Esophagus (tissue), 2 donors: Measurements from ENCODE around the gene GRK5. TPM values are rescaled to one million over a fixed set of nuclear protein-coding genes. Genes with fewer than 3 reads are reported as not detected.

Experiments used
- H3K27ac ChIP-seq, 2 donors: one replicate each; pipeline ENCODE4 v1.5.1; 2013; ENCODE audit warnings: low read depth in 2 of 2, mild to moderate bottlenecking in 2 of 2, inconsistent platforms in 1 of 2, low read length in 1 of 2, moderate library complexity in 1 of 2
- H3K27me3 ChIP-seq, 2 donors: one replicate each; pipeline ENCODE4 v1.6.1; 2013; ENCODE audit warnings: low read length in 2 of 2, control low read depth in 1 of 2, mild to moderate bottlenecking in 1 of 2; ENCODE audit not compliant: insufficient read depth in 2 of 2, control insufficient read depth in 1 of 2
- H3K36me3 ChIP-seq, 2 donors: one replicate each; pipeline ENCODE4 v1.6.1; 2013; ENCODE audit warnings: low read length in 1 of 2; ENCODE audit not compliant: control insufficient read depth in 2 of 2, insufficient read depth in 2 of 2
- H3K4me1 ChIP-seq, 2 donors: one replicate each; pipeline ENCODE4 v1.6.1; 2013; ENCODE audit warnings: low read length in 1 of 2; ENCODE audit not compliant: control insufficient read depth in 2 of 2, insufficient read depth in 2 of 2
- H3K4me3 ChIP-seq, 2 donors: one replicate each; pipeline ENCODE4 v1.5.1; 2013; ENCODE audit warnings: low read length in 2 of 2, mild to moderate bottlenecking in 2 of 2, low read depth in 1 of 2, moderate library complexity in 1 of 2
- H3K9me3 ChIP-seq, 2 donors: one replicate each; pipeline ENCODE4 v1.6.1; 2013; ENCODE audit warnings: mild to moderate bottlenecking in 2 of 2, low read depth in 1 of 2, low read length in 1 of 2, moderate library complexity in 1 of 2; ENCODE audit not compliant: control insufficient read depth in 2 of 2, insufficient read depth in 1 of 2
- WGBS, 2 donors: extraction: QIAGEN DNeasy Blood & Tissue Kit; methylation state at CpG; one replicate each; pipeline ENCODE4 v1.1.7; 2013; 5-methylcytosine and 5-hydroxymethylcytosine counted together
- polyA plus RNA-seq, 2 donors: library from polyadenylated mRNA; stranded (reverse); fragments of 200-250 nt; gene quantifications; one replicate each; pipeline ENCODE4 v1.2.3, GENCODE V29; 2013
- donor health status: healthy with polysubstance abuse.
- donor health status: Bipolar disorder and iron deficiency.

Gene GRK5
- polyA plus RNA-seq, 2 donors = 3.1 to 5.2 TPM

DNA sequence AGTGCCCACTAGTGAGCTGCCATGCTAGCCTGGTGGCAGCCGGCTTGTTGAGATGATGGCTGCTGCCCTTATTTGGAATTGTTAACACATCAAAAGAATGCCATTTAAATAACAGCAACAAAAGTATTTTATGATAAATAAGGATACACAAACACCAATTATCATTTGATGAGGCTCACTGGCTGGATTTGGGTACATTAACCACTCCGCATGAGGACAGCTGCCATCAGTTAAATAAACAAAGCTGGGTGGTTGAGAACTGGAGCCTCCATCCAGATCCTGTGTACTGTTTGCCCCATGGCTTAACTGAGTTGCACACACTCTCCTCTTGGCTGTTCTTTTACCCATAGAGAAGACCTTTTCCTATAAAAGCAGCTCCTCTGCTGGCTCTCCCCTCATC is 231.3 kb downstream of the GRK5 start:
- 92 to 93% methylated on average over 2 of the region's 2 CpGs for WGBS, 2 donors
- no peak overlapping the region for H3K27ac ChIP-seq

DNA sequence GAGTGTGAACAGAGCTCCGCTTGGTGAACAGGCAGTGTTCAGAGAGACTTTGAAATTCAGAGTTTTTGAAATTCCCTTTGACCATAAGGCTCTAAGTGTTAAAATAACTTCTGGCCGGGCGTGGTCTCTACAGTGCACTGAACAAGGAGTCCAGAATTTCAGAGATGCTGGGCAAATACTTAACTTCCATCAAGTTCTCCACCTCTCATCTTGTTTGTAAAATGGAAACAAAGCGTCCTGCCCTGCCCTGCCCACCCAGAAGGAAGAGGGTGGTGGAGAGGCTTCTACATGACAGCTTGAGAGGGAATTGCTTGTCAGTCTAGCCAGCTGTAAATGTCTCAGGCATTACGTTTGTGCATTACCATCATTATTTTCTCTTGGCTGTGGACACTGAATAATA is 232.6 kb downstream of the GRK5 start:
- no peaks in the 10 kb centered on the region for H3K4me1 ChIP-seq
- 90 to 91% methylated on average over 5 of the region's 5 CpGs for WGBS, 2 donors
- H3K9me3 ChIP-seq = no peaks in the 10 kb centered on the region
- no peak overlapping the region for H3K4me3 ChIP-seq
- no peak overlapping the region for H3K27ac ChIP-seq
- H3K36me3 ChIP-seq = peaks cover 0 to 13% of the 10 kb centered on the region in 2 donors
- H3K27me3 ChIP-seq = no peaks in the 10 kb centered on the region

More for the DNA sequence above, 231.3 kb downstream of the GRK5 start:
- H3K27me3 ChIP-seq = no peaks in the 10 kb centered on the region
- no peaks in the 10 kb centered on the region for H3K9me3 ChIP-seq
- H3K36me3 ChIP-seq = peaks cover 0 to 9% of the 10 kb centered on the region in 2 donors
- no peak overlapping the region for H3K4me3 ChIP-seq
- no peaks in the 10 kb centered on the region for H3K4me1 ChIP-seq

DNA sequence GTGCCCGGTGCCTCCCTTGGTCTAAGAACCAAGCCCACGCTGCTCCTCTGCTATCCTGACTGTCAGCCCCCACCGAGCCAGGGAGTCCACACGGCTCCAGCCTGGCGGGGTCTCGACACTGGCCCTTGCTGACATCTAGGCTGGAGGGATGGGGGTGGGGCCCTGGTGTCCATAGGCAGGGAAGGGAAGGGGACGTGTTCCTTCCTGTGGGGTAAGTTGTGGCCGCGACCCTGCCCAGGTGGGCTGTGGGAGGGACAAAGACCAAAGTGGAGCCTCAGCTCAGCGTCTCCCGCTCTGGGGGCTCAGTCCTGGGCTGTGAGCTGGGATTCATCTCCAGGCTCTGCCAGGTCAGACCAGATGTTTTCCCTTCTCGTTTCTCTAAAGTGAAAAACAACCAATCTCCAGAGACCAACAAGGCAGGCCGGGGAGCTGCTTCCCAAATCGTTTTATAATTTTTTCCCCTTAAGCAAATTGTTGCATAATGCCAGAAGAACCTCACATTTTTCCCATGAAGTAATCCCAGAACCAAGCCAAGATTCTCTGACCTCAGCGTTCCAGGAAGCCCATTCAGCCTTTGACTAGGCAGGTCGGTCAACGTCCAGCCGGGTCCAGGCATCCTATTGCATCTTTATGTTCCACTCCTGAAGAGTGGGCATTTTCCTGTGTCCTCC is 233.9 kb downstream of the GRK5 start:
- Histone ChIP-seq H3K27ac (peak overlapping the region; percentile 52 to 60), H3K36me3 (peaks cover 0 to 11% of the 10 kb centered on the region in 2 donors), H3K4me1 (peaks cover 0 to 7% of the 10 kb centered on the region in 2 donors), H3K27me3 (no peaks in the 10 kb centered on the region), H3K9me3 (no peaks in the 10 kb centered on the region), H3K4me3 (no peak overlapping the region)
- 49 to 64% methylated on average over 18 of the region's 18 CpGs for WGBS, 2 donors

DNA sequence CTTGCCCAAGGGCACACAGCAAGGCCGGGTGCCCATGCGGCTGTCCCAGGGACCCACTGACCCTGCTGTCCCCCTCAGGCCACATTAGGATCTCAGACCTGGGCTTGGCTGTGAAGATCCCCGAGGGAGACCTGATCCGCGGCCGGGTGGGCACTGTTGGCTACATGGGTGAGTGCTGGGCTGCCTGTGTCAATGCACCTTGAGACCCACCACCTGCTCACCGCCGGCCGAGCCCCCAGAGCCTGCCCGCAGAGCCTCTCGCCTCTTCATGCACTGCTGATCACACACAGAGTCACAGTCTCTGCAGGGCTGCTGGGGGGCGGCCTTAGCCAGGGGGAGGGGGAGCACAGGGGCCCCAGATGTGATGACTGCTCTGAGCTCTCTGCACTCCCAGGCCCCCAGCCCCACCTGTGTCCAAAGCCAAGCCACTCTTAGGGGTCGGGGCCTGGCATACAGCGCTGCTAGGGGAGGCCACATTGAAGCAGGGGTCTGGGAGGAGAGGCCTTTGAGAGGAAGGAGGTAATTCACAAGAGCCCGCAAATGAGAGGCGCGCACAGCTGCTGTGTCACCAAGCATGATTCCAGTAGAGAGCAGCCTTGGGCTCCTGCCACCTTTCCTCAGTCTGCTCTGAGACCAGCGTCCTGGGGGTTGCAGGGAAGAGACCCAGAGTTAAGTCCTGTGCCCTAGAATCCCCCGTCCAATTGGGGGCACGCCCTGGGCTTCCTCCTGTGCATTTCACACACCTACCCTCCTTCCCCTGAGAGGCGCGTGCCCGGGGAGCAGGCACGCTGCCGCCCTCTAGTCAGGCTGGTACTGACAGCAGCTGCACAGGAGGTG is 234.8 kb downstream of the GRK5 start:
- Histone ChIP-seq H3K36me3 (peaks cover 0 to 7% of the 10 kb centered on the region in 2 donors), H3K4me3 (no peak overlapping the region), H3K27me3 (no peaks in the 10 kb centered on the region), H3K27ac (peak overlapping the region; percentile 26 to 32), H3K4me1 (peaks cover 0 to 7% of the 10 kb centered on the region in 2 donors), H3K9me3 (no peaks in the 10 kb centered on the region)
- 77% methylated on average over 25 of the region's 25 CpGs for WGBS, 2 donors

DNA sequence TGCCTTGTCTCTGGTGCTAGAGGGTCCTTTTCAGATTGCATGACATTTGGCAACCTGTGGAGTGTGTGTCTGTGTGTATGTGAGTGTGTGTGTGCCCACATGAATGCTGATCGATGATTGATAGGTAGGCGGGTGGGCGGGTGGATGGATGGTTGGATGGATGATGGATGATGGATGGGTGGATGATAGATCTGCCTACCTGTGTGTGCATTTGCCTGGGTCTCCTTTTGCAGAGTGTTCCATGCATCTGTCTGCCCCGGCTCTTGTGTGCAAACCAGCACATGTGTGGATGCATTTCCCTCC is 235.3 kb downstream of the GRK5 start:
- WGBS, 2 donors = 90 to 92% methylated on average over 4 of the region's 4 CpGs
- peaks cover 0 to 7% of the 10 kb centered on the region in 2 donors for H3K36me3 ChIP-seq
- H3K4me3 ChIP-seq = no peak overlapping the region
- H3K27ac ChIP-seq = no peak overlapping the region
- H3K4me1 ChIP-seq = peaks cover 0 to 10% of the 10 kb centered on the region in 2 donors
- H3K27me3 ChIP-seq = no peaks in the 10 kb centered on the region
- H3K9me3 ChIP-seq = no peaks in the 10 kb centered on the region

DNA sequence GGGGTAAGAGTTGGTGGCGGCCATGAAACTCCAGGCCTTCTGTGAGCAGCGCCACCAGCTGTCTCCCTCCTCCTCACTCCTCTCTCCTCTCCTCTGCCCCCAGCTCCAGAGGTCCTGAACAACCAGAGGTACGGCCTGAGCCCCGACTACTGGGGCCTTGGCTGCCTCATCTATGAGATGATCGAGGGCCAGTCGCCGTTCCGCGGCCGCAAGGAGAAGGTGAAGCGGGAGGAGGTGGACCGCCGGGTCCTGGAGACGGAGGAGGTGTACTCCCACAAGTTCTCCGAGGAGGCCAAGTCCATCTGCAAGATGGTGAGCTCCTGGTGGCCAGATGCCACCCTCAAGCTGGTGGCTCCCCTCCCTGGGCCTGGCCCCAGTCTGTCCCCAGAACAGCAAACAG is 236.1 kb downstream of the GRK5 start:
- Histone ChIP-seq H3K9me3 (no peaks in the 10 kb centered on the region), H3K36me3 (peaks cover 3 to 7% of the 10 kb centered on the region in 2 donors), H3K27me3 (no peaks in the 10 kb centered on the region), H3K4me1 (peaks cover 0 to 14% of the 10 kb centered on the region in 2 donors), H3K27ac (no peak overlapping the region), H3K4me3 (no peak overlapping the region)
- WGBS, 2 donors = 94 to 95% methylated on average over 15 of the region's 15 CpGs

DNA sequence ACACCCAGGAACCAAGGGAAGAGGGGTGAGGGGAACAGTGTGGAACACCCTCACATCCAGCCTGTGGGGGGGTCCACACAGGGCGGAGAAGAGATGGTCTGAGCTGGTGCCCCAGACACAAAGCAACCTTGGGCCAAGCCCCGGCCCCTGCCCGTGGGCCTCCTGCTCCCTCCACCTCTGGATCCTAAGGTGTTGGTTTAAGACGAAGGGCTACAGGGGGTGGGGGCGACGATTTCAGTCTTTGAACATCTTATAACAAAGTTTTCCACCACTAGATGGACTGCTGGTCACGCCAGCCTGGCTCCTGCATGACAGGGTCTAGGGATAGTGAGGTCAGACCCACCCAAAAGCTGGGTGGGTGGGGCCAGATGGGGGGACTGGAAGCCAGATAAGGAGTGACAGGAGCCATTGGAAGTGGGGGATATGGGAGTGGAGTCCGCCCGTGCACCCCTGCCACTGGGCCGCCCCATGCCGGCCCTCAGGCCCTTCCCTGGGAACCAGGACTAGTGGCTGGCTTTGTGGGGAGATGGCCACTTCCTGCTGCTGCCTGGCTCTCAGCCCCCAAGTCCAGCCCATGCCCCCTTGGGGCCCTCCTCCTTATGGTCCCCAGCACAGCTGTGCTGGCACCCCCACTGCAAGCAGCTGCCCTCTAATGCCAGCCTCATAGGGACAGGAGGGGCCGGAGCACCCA is 236.7 kb downstream of the GRK5 start:
- Histone ChIP-seq H3K36me3 (peaks cover 3 to 6% of the 10 kb centered on the region in 2 donors), H3K4me3 (no peak overlapping the region), H3K27me3 (no peaks in the 10 kb centered on the region), H3K4me1 (peaks cover 0 to 15% of the 10 kb centered on the region in 2 donors), H3K9me3 (no peaks in the 10 kb centered on the region), H3K27ac (no peak overlapping the region)
- WGBS, 2 donors = 91 to 93% methylated on average over 12 of the region's 12 CpGs

DNA sequence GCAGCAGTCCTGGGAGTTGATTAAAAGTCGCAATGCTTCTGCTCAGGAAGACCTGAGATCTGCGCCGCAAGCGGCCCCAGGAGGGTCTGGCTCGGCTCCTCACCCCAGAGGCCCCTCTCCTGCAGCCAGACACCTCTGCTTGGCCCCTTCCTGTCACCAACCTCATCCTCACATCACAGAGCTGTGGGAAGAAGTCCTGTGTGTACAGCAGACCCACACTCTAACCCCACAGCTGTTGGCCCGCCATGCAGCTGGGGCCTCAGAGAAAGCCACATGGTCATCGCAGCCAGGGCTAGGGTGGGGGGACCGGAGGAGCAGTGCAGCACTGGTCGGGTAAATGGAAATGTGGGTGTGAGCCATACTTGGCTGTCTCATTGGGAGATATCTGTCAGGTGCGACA is 237.5 kb downstream of the GRK5 start:
- WGBS, 2 donors = 77 to 82% methylated on average over 10 of the region's 10 CpGs
- Histone ChIP-seq H3K4me1 (peaks cover 0 to 16% of the 10 kb centered on the region in 2 donors), H3K27me3 (no peaks in the 10 kb centered on the region), H3K9me3 (no peaks in the 10 kb centered on the region), H3K36me3 (peaks cover 3 to 5% of the 10 kb centered on the region in 2 donors), H3K27ac (no peak overlapping the region), H3K4me3 (no peak overlapping the region)

DNA sequence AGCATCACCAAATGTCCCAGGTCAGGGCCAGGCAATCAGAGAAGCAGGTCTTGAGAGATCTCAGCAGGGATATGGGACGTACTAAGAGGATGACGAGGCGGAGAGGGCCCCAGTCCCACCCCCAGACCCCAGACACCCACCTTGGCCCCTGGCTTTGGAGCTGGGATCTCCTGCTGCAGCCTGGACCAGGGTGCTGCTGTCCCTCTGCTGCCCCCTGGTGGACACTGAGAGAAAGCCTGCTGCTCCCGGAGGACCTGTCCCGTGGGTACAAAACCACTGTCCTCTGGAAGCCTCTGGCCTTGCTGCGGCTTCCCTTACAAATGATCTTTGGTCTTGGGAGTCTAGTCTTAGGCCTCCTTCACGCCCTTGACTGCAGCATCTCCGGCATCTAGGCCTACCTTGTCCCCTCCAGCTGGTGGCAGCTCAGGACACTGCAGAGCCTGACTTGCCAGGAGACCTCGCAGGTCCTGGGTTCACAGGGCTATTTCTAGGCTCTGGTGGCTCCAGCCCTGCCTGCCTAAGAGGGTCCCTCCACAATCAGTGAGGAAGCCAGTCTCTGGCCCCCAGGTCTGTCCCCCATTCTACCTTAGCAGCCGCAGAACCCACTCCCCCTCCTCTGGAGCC is 238.1 kb downstream of the GRK5 start:
- peaks cover 2 to 17% of the 10 kb centered on the region in 2 donors for H3K4me1 ChIP-seq
- peaks cover 3 to 5% of the 10 kb centered on the region in 2 donors for H3K36me3 ChIP-seq
- WGBS, 2 donors = 27 to 29% methylated on average over 10 of the region's 10 CpGs
- no peaks in the 10 kb centered on the region for H3K9me3 ChIP-seq
- peak overlapping the region in 1 of 2 donors; percentile 13 for H3K27ac ChIP-seq
- no peak overlapping the region for H3K4me3 ChIP-seq
- H3K27me3 ChIP-seq = no peaks in the 10 kb centered on the region
